HL-60/S4 treated with retinoic acid at 250 ng/mL for 4 days and 3 days (cell line): Measurements from ENCODE around the gene HOXA2.

ENCODE experiments used
- in situ Hi-C: fragments of 300-500 bp; cut with MboI; formaldehyde crosslinking; loops from 2 replicates; pipeline ENCODE4 v1.7.0; 2022; ENCODE audit warnings: low sequenced_read_pairs

Gene HOXA2

DNA sequence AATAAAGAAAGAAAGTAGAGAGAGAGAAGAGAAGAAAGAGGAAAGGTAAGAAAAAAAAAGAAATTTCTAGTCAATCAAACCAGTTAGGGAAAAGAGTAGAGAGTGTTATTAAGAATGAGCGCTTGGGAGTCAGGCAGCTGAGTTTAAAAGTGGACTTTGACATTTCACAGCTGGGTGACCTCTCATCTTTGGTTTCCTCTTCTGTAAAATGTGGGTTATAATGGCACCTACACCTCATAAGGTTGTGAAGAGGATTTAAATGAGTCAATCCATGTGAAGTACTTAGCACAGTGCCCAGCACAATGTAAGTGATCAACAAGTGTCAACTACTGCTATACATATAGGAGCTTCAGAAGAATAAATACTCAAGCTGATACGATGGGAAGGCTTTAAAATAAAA lies 18.8 kb downstream of the HOXA2 start:
- in situ Hi-C loops: no loop called here

DNA sequence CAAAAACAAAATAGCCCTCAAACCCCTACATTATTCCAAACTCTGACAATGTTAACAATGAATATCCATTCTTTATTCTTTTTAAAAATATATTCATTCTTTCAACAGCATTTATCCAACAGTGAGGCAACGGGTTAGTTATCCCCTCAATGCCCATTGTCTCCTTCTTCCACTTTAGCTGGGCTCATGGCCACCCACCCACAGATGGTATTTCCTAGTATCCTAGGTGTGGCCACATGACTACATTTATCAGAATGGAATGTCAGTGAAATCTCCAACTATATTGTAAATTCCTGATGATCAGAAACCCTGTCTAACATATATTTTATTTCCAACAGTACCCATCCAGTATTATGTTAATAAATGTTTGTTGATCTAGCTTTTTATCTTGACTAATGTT lies 20.3 kb downstream of the HOXA2 start:
- in situ Hi-C loops: no loop called here

DNA sequence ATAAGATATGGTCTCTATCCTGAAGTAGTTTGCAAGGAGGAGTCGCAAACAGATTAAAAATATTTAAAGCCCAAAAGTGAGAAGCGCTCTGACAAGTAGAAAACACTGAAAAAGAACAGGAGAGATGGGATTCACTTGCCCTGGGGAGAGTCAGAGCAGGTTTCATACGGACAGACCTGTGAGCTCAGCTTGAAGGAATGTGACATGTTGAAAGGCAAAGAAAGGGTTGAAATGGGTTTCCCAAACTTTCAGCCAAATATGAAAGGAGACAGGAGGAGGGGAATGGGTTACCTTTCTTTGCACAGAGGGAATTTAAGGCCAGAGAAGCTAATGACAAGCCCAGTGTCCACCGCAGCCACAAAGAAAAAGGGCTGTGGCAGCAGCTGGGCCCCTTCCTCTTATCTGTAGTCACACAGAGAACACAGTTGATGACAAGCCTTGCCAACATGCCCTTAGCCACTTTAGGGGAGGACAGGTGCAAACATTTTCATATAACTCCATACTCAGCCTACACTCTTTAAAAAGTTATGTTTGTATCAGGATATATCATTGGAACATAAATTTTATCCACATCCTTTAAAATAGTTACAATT lies 21.5 kb downstream of the HOXA2 start:
- in situ Hi-C loops: no loop called here

DNA sequence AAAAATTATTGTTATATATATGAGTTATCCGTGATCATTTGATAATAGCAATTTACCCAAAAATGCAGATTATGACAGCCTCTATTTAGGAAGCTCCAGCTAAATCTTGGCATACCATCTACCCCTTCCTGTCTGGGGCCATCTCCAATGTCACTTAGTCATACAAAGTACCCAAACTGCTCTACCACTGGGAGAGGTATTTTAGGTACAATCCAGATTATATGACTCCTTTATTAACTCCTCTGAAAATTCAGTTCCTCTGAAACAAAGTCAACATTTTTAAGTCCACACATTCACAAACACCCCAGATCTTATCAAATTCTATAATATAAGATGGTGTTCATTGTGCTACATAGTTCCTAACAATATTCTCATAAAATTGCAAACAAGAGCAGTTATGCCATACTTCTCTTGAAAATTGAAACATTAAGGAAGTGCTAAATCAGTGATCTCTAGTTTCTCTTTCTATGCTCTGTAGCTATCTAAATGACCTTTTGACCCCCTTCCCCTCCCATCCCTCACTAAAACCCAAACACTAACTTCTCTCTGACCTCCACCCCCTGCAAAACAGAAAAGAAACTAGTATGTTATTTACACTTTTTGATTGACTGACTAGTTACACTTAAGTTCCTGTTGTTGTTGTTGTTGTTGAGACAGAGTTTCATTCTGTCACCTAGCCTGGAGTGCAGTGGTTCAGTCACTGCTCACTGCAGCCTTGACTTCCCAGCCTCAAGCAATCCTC lies 23.1 kb downstream of the HOXA2 start:
- in situ Hi-C loops: no loop called here

DNA sequence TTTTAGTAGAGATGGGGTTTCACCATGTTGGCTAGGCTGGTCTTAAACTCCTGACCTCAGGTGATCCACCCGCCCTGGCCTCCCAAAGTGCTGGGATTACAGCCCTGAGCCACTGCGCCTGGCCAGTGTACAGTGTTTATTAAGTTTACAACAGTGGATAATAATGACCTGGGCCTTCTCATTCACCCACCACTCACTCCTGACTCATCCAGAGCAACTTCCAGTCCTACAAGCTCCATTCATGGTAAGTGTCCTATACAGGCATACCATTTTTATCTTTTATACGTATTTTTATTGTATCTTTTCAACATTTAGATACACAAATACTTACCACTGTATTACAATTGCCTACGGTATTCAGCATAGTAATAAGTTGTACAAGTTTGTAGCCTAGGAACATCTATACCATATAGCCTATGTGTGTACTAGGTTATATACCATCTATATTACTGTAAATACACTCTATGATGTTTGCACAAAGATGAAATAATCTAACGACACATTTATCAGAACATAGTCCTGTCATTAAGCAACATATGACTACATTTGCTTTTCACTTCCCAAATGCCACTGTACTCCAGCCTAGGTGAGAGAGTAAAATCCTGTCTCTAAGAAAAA lies 23.8 kb downstream of the HOXA2 start:
- in situ Hi-C loops: no loop called here

DNA sequence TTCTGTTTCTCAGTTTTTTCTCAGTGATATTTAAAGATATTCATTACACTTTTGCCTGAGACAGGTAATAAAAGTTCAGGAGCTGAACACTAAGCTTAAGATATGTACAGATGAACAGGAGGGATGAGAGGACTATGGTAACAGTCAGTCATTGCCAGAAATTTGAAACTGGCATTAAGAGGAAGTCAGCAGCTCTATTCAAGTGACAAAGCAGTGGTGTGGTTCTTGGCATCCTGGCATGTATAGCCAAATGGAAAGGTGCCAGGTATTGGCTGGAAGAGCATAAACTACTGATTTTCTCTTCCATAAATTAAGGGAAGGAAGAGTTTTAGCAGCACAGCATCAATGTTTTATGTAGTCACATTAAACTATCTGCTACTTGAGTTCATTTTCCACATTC lies 29.4 kb downstream of the HOXA2 start:
- in situ Hi-C loops: no loop called here

DNA sequence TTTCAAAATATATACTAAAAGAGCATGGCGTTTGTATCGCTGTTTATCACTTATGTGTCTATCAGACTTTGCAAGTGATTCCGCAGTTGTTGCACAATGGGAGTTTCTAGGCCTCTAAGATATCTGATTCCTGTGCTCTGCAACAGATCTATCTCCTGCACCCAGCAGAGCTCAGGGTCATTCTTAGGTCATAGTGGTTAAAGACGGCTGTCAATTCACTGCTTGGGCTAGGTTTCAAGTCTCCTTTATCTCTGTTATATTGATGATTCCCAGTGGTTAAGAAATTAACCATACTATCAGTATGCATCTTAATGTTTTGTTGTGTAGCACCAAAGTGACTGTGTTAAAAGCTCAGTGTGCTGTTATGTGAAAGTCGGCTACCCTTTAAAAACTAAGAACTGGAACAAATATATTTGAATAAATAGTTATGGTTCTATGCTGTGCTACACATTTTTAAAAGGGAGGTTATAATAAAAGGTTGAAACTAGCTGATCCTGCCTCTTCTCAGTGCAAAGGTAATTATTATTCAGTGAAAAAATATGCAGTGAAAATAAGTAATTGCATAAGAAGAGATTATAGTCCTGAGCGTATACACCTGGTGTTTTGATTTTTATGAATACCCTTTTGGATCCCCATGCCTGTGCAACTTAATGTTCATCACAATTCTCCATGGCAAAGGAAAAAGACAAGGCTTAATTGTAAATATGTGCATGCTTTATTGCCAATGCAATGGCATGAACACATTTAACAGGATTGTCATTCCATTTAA lies 30.7 kb downstream of the HOXA2 start:
- in situ Hi-C loops: no loop called here

DNA sequence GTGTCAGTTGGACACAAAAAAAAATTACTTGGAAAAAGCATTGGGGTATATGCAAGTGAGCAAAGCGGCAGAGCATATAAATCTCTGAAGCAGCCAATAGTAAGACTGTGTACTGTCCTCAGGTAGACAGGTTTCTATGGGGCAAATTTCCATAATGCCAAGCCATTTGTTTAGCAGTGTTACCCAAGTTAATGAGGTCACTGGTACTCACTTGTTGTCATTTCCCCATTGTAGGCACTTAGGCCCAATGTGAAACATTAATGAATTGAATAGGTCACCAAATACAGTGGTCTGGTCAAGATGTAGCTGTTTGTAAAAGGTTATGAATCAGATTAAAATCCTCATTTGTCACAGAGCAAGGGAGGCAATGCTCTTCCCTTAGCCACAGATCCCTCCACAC lies 34.2 kb downstream of the HOXA2 start:
- in situ Hi-C loops: no loop called here

DNA sequence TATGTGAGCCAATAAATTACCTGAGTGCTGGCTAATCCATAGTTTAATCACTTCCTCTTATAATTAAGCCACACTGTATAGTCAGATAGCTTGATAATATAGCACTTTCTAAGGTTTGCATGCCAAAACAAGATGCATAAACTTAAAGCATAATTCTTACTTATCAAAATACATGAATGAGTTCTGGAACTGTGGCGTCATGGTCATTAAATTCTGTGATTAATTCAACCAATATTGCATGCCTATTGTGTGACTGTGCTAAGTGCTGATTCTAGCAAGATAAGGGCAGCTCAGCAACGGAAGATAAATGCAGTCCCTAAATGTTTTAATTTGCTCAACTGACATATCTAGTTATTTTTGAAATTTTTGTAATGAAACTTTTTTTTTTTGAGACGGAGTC lies 36.3 kb downstream of the HOXA2 start:
- in situ Hi-C loops: no loop called here

DNA sequence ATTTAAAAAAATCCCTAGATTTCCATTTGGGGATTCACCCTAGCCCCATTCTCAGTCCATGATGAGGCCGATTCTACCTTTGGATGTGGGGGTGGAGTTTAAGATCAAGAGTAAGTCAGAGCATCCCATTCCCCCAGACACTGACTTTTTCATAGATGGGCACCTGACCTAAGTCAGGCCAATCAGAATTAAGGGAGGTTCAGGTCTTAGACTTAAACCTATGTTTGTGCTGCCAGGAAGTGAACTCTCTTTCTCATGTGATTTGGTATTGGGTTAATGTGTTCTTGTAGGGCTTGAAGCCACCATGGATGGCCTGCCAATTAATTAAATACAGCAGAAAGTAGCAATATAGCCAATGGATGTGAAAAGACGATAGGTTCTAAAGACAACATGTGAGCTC lies 36.8 kb downstream of the HOXA2 start:
- in situ Hi-C loops: no loop called here

DNA sequence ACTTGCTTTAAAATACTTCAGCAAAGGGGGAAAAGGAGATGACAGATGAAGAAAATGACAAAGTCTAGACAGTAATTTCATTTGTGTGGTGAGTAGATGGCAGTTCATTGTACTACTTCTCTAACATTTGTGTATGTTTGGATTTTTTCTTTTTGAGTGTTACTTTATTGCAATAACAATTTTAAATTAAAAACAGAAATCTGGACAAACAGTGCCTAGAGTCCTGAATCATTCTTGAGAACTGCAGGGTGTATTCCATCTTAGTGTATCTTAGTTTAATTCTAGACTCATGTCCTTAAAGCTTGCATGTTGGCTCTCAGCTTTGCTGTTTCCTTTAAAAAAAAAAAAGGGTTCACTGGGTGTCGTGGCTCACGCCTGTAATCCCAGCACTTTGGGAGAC lies 37.8 kb downstream of the HOXA2 start:
- in situ Hi-C loops: no loop called here

DNA sequence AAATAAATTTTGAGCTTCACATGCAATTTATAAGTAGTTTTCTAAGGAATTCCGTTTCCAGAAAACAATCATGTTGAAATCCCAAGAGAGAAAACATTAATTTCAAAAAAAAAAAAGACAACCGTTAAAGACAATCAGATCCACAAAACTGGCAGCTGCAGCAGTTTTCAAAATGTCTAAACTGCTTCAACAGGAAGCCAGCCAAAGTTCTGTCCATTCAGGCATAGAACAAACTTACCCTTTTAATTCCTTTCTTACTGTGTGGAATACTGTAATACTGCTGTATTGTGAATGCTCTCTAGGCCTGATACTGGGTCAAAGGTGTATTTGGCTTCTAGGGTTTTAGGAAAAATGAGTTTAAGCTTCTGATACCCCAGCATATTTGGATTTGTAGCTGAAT lies 38.3 kb downstream of the HOXA2 start:
- in situ Hi-C loops: no loop called here

DNA sequence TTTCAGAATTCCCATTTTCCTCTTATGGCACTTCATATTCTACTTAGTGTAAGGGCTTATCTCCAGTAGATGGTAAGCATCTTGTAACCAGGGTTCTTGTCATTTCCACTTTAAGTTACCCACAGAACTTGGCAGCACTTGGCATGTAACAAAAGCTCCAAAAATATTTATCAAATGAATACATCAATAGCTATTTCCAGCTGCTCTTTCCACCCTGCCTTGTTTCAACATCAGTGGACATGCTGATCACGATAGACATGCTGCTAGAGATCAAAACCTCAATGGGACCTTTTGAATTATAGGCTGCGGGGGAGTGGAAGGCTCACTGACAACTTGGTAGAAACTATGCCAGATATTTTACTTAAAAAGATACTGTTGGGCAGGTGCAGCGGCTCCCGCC lies 39.5 kb downstream of the HOXA2 start:
- in situ Hi-C loops: no loop called here

DNA sequence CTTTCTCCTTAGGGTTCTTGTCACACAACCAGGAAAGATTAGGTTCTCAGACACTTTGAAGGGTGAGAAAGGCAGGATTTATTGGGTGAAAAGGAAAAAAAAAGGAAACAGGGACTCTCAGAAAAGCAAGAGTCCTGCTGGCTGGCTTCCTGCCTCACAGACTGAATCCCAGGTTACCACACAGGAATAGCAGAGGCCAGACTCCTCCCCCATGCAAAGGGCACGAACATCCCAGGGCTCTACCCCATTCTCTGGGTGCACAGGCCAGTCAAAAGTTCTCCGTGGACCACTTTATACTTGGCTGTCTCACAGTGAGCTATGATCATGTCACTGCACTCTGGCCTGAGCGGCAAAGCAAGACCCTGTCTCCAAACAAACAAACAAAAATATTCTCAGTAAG lies 49.3 kb downstream of the HOXA2 start:
- in situ Hi-C loops: no loop called here

DNA sequence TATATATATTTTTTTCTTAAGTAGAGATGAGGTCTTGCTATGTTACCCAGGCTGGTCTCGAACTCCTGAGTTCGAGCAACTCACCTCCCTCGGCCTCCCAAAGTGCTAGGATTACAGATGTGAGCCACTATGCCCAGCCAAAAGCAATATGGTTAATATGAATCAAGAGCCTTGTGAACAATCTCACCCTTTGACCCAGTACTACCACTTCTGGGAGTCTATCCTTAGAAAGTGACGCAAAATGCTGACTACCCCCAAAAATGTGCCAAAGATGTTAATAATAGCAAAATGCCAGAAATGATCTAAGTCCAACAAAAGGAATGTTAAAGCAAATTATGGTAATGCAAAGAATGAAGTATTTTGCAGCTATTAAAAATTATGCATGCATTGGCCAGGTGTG lies 51.0 kb downstream of the HOXA2 start:
- in situ Hi-C loops: no loop called here
